Heart left ventricle (tissue), 16 donors: ENCODE data around the gene PALLD. TPM values are rescaled to one million over a fixed set of nuclear protein-coding genes. Genes with fewer than 3 reads are reported as not detected.
A peak's percentile ranks its signal among the peaks of the same experiment; 100 is the strongest.
"Not testable (repeated sequence)": the region's sequence is repeated elsewhere in the genome, so short reads cannot be mapped to it uniquely, and the experiment has no call there.

Source experiments
- ATAC-seq, 4 donors: fragments of 200-7000 bp; cut with Tn5 transposase; one replicate each; pipeline ENCODE4 v1.9.1; 2020 to 2022; ENCODE audit warnings: moderate library complexity in 4 of 4, mild to moderate bottlenecking in 3 of 4, moderate number of reproducible peaks in 1 of 4
- DNase-seq, 5 donors: peaks; one replicate each; pipeline ENCODE4 v3.0.0-alpha.2; 2020
- H3K27ac ChIP-seq, 12 donors: fragments of 200-600 bp; sonication (generic) in 4 of 12; one replicate each; pipeline versions ENCODE4 v1.5.0 to v1.8.0; 2016 to 2022; ENCODE audit warnings: mild to moderate bottlenecking in 2 of 12
- H3K27me3 ChIP-seq, 9 donors: fragments of 200-600 bp; sonication (generic) in 2 of 9; one replicate each; pipeline versions ENCODE4 v1.5.1 to v1.8.0; 2016 to 2022; ENCODE audit warnings: mild to moderate bottlenecking in 3 of 9
- H3K36me3 ChIP-seq, 9 donors: fragments of 200-600 bp; sonication (generic) in 2 of 9; one replicate each; pipeline versions ENCODE4 v1.5.0 to v1.8.0; 2018 to 2022; ENCODE audit warnings: mild to moderate bottlenecking in 2 of 9
- H3K4me1 ChIP-seq, 12 donors: fragments of 200-600 bp; sonication (generic) in 4 of 12; one replicate each; pipeline versions ENCODE4 v1.5.0 to v1.8.0; 2016 to 2022; ENCODE audit warnings: mild to moderate bottlenecking in 3 of 12
- H3K4me3 ChIP-seq, 12 donors: fragments of 200-600 bp; sonication (generic) in 4 of 12; one replicate each; pipeline versions ENCODE4 v1.5.0 to v1.8.0; 2017 to 2022; ENCODE audit warnings: mild to moderate bottlenecking in 9 of 12, moderate library complexity in 4 of 12
- H3K9me3 ChIP-seq, 12 donors: fragments of 200-600 bp; sonication (generic) in 4 of 12; one replicate each; pipeline versions ENCODE4 v1.5.0 to v1.8.0; 2016 to 2022; ENCODE audit warnings: mild to moderate bottlenecking in 1 of 12
- CTCF ChIP-seq, 12 donors: fragments of 200-600 bp; sonication (generic) in 4 of 12; IDR thresholded peaks; one replicate each; pipeline versions ENCODE4 v1.5.0 to v1.8.0; 2018 to 2022; ENCODE audit warnings: antibody characterized with exemption in 12 of 12, mild to moderate bottlenecking in 5 of 12
- POLR2A ChIP-seq, 2 donors: fragments of 450-650 bp; IDR thresholded peaks; one replicate each; pipeline ENCODE4 v1.6.1; 2017; ENCODE audit warnings: antibody characterized with exemption in 2 of 2, mild to moderate bottlenecking in 2 of 2, moderate library complexity in 2 of 2
- WGBS, 4 donors: extraction: QIAGEN DNeasy Blood & Tissue Kit in 2 of 4; methylation state at CpG; one replicate each; pipeline versions ENCODE4 v1.1.5 to v1.1.7; 2013 to 2018; 5-methylcytosine and 5-hydroxymethylcytosine counted together
- intact Hi-C, 10 donors: fragments of 100-400 bp; cut with DNase I; formaldehyde crosslinking; loops; one replicate each; pipeline versions ENCODE4 v1.11.1 to v1.14.2; 2022
- polyA plus RNA-seq, 2 donors: library from polyadenylated mRNA; stranded (reverse); fragments of 200-250 nt; gene quantifications; one replicate each; pipeline ENCODE4 v1.2.3, GENCODE V29; 2013
- total RNA-seq, 9 donors: library from RNA; depleted of rRNA in 2 of 9; stranded (reverse); fragments of >200 nt in 2 of 9; fragmentation: NEBNext Ultra II Directional in 3 of 9; extraction: Animal tissue kit (Norgen Biotek cat#: 25700) in 3 of 9; gene quantifications; one replicate each; pipeline versions ENCODE4 v1.1.0 to v1.2.4, GENCODE V29; 2016 to 2023
- donor health status: ischemic (EF 13 %, LVEDD 7.1; RV severe dilation, severe dysfunction).
- donor health status: healthy with polysubstance abuse.
- donor health status: DM: no; HTN: yes; CAD: no.
- donor health status: DM: no; HTN: no; CAD: no.
- donor health status: ischemic (EF 25% LVEDD 6.9; RV normal size, moderate dysfunction).
- donor health status: ischemic (EF 25% LVEDD 5.7; RV mildly dilated, moderate dysfunction).
- donor health status: healthy.
- donor health status: DM: yes; HTN: yes; CAD: no.
- donor health status: ischemic (EF 35%, LVEDD 5.7; RV mildly dilated, moderate dysfunction).
- donor health status: nonischemic (EF 11% LVEDD 7.7; RV severe dilation, severe dysfunction).
- donor health status: DM: yes; HTN: yes; CAD: no.
- donor health status: PGD.
- donor health status: ischemic (EF 29% LVEDD 5.4; RV normal size, mild dysfunction).
- donor health status: nonischemic (EF 23%, LVEDD 6.1; RV moderate dilation, normal function).

PALLD gene
- total and polyA plus RNA-seq, 11 donors, result 193 to 1,428 (median 1,015) TPM

DNA sequence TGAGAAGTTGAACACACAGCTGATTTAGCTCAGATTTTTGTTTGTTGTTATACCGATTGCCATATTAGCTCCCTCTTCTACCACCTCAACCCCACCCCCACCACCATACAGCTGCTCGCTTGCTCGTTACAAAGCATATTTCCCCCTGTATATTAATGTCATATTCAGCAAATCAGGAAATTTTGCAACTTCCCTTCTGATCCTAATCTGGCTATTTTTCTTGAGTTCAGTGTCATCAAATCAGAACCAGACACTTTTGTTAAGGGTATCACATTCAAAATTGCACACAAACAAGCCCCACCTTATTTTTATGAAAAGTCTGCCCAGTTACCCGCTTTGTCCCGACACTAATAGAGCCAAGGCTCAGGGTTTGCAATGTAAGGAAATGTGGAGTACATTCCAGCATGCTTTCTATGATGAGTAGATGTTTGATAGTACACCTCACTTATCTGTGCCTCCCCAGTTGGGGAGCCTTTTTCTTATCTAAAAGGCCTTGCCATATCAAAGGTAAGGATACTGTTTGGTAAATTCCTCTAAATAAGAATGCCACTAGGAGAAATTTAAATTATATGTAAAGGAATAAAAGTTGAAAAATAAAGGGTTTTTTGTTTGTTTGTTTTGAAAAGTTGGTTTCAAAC is 301.0 kb downstream of the PALLD start:
- 59 to 64% (median 61%) methylated on average over 5 of the region's 5 CpGs for WGBS, 4 donors
- peak overlapping the region in 8 of 12 donors; percentile 22 to 73 (median 60) for H3K27ac ChIP-seq
- no peaks in the 10 kb centered on the region for H3K36me3 ChIP-seq
- no peak overlapping the region for H3K4me3 ChIP-seq
- H3K9me3 ChIP-seq, result peaks cover 0 to 5% (median 0%) of the 10 kb centered on the region in 12 donors
- TF ChIP-seq POLR2A (IDR thresholded peaks at IDR 0.05) (no peak), CTCF (IDR thresholded peaks at IDR 0.05) (no peak)
- intact Hi-C loops, result loop anchor here in 1 of 10 donors (2.0 kb wide), 1 partner anchor 17 kb away; no protein-coding TSS in a partner anchor
- no peaks in the 10 kb centered on the region for H3K27me3 ChIP-seq
- peaks cover 0 to 38% (median 15%) of the 10 kb centered on the region in 12 donors for H3K4me1 ChIP-seq
- ATAC-seq (peak in 1 of 4 donors; percentile 29), DNase-seq (no peak)

- ATAC-seq (no peak), DNase-seq (no peak)
- Histone ChIP-seq H3K36me3 (no peaks in the 10 kb centered on the region), H3K4me3 (no peak overlapping the region), H3K9me3 (peaks cover 0 to 5% (median 0%) of the 10 kb centered on the region in 12 donors), H3K4me1 (peaks cover 0 to 37% (median 20%) of the 10 kb centered on the region in 12 donors), H3K27me3 (no peaks in the 10 kb centered on the region), H3K27ac (no peak overlapping the region)
- TF ChIP-seq POLR2A (IDR thresholded peaks at IDR 0.05), result no peak
- TF ChIP-seq CTCF (IDR thresholded peaks at IDR 0.05), result no peak
- WGBS, 4 donors, result 89 to 94% (median 90%) methylated on average over 2 of the region's 2 CpGs
- intact Hi-C loops, result no loop called here
These were observed 304.1 kb downstream of the PALLD start for GRCh38 chr4:168800926-168801325.

DNA sequence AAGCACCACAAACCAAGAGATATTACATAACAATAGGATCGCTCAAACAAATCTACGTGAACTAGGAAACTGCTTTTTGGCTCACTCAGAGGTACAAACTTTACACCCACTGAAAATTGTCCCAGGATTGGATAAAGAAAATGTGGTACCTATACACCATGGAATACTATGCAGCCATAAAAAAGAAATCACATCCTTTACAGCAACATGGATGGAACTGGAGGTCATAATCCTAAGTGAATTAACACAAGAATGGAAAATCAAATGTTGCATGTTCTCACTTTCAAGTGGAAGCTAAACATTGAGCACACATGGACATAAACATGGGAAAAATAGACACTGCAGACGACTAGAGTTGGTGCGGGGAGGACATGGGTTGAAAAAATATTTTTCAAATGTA is 305.4 kb downstream of the PALLD start:
- DNase-seq (no peak), ATAC-seq (no peak)
- peaks cover 0 to 5% (median 0%) of the 10 kb centered on the region in 12 donors for H3K9me3 ChIP-seq
- 92 to 98% (median 97%) methylated on average over 4 of the region's 4 CpGs for WGBS, 4 donors
- no peaks in the 10 kb centered on the region for H3K36me3 ChIP-seq
- no peak for TF ChIP-seq POLR2A (IDR thresholded peaks at IDR 0.05)
- no peak for TF ChIP-seq CTCF (IDR thresholded peaks at IDR 0.05)
- no peak overlapping the region for H3K4me3 ChIP-seq
- H3K4me1 ChIP-seq, result peaks cover 0 to 29% (median 11%) of the 10 kb centered on the region in 12 donors
- intact Hi-C loops, result no loop called here
- no peaks in the 10 kb centered on the region for H3K27me3 ChIP-seq
- no peak overlapping the region for H3K27ac ChIP-seq

GRCh38 chr4:168803052-168803451 is 306.2 kb downstream of the PALLD start:
- intact Hi-C loops, H3K4me3 ChIP-seq, H3K9me3 ChIP-seq, H3K27me3 ChIP-seq, H3K36me3 ChIP-seq: not testable (repeated sequence)
- peak in 3 of 4 donors; percentile 18 to 43 (median 28) for ATAC-seq
- peaks cover 0 to 21% (median 8%) of the 10 kb centered on the region in 12 donors for H3K4me1 ChIP-seq
- H3K27ac ChIP-seq, result peak overlapping the region in 9 of 12 donors; percentile 19 to 58 (median 38)
- 76 to 88% (median 81%) methylated on average over 5 of the region's 5 CpGs for WGBS, 4 donors
- DNase-seq, result peak in 1 of 5 donors; percentile 36
